ENCODE results near the gene PSME4. TPM values are rescaled to one million over a fixed set of nuclear protein-coding genes. Genes with fewer than 3 reads are reported as not detected.

PSME4 gene
- total RNA-seq, 2 donors from 2014 or later = 90.6 to 116 TPM

DNA sequence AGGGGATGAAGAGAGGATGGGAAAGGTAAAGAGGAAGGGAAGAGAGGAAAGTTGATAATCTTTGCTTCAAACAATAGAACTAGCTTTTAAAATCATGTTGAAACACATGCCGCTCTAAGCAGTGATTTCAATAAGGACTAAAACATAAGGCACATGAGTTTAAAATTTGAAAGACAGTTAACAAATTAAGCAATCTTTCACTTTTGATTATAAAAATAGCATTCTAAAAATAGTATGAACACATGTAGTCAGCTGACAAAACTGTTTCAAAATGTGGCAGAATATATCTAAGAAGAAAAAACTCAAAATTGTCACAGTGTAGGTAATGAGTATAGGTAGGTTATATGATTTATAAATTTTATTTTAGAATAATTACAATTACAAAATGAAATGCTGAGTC, 25.3 kb downstream of the PSME4 start:
- Mint-ChIP-seq H3K27ac (no peak overlapping the region), H3K4me1 (no peaks in the 10 kb centered on the region), H3K36me3 (ENCODE audit: low read depth) (peaks cover 50% of the 10 kb centered on the region), H3K4me3 (no peak overlapping the region), H3K9me3 (no peaks in the 10 kb centered on the region), H3K27me3 (ENCODE audit: insufficient read depth) (no peaks in the 10 kb centered on the region)
- Histone ChIP-seq H3K27me3 (ENCODE audit: control insufficient read depth, insufficient read depth, low read length, poor library complexity, severe bottlenecking) (no peaks in the 10 kb centered on the region), H3K36me3 (ENCODE audit: control insufficient read depth, insufficient read depth, low read length) (peaks cover 88% of the 10 kb centered on the region), H3K4me3 (ENCODE audit: low read length) (no peak overlapping the region), H3K9me3 (ENCODE audit: control insufficient read depth, low read length) (no peaks in the 10 kb centered on the region), H3K4me1 (ENCODE audit: control insufficient read depth, insufficient read depth, low read length) (no peaks in the 10 kb centered on the region), H3K27ac (ENCODE audit: low read depth, low read length) (no peak overlapping the region), H3K9ac (ENCODE audit: extremely low read depth, low read length, poor library complexity, severe bottlenecking) (no peak overlapping the region)
- WGBS, 2 experiments (ENCODE audit: insufficient coverage in 1 of 2, insufficient read length in 1 of 2) = 94% methylated on average over 1 of the region's 1 CpG; no CpG with 5 or more reads in 1 of the 2 experiments
- no peak for DNase-seq
- TF ChIP-seq, protein P1, sequence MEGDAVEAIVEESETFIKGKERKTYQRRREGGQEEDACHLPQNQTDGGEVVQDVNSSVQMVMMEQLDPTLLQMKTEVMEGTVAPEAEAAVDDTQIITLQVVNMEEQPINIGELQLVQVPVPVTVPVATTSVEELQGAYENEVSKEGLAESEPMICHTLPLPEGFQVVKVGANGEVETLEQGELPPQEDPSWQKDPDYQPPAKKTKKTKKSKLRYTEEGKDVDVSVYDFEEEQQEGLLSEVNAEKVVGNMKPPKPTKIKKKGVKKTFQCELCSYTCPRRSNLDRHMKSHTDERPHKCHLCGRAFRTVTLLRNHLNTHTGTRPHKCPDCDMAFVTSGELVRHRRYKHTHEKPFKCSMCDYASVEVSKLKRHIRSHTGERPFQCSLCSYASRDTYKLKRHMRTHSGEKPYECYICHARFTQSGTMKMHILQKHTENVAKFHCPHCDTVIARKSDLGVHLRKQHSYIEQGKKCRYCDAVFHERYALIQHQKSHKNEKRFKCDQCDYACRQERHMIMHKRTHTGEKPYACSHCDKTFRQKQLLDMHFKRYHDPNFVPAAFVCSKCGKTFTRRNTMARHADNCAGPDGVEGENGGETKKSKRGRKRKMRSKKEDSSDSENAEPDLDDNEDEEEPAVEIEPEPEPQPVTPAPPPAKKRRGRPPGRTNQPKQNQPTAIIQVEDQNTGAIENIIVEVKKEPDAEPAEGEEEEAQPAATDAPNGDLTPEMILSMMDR (conservative IDR thresholded peaks at IDR 0.05) = no peak

DNA sequence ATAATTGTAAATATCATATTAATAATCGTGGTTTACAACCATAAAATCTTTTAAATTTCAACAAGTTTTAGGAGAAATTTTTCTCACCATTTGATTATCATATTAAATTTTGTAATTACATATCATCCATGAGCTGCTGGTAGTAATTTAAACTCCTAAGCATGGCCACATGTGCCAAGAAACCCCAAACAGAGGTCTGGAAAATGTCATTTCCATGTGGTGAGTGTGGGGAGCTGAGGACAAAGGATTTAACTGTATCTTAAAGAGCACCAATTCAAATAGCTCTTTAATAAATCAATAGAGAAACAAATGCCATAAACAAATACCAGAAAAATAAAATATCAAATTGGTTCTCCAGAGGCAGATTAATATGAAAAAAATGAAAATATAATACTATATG, 26.3 kb downstream of the PSME4 start:
- no peak for DNase-seq
- Histone ChIP-seq H3K4me3 (ENCODE audit: low read length) (no peak overlapping the region), H3K9me3 (ENCODE audit: control insufficient read depth, low read length) (no peaks in the 10 kb centered on the region), H3K27ac (ENCODE audit: low read depth, low read length) (no peak overlapping the region), H3K9ac (ENCODE audit: extremely low read depth, low read length, poor library complexity, severe bottlenecking) (no peak overlapping the region), H3K4me1 (ENCODE audit: control insufficient read depth, insufficient read depth, low read length) (no peaks in the 10 kb centered on the region), H3K27me3 (ENCODE audit: control insufficient read depth, insufficient read depth, low read length, poor library complexity, severe bottlenecking) (no peaks in the 10 kb centered on the region), H3K36me3 (ENCODE audit: control insufficient read depth, insufficient read depth, low read length) (peaks cover 92% of the 10 kb centered on the region)
- no CpG with 5 or more reads among the region's 1 CpG for whole genome bisulfite sequencing, 2 experiments (ENCODE audit: insufficient coverage in 1 of 2, insufficient read length in 1 of 2)
- Mint-ChIP-seq H3K4me1 (no peaks in the 10 kb centered on the region), H3K27ac (no peak overlapping the region), H3K27me3 (ENCODE audit: insufficient read depth) (no peaks in the 10 kb centered on the region), H3K9me3 (no peaks in the 10 kb centered on the region), H3K4me3 (no peak overlapping the region), H3K36me3 (ENCODE audit: low read depth) (peaks cover 52% of the 10 kb centered on the region)
- TF ChIP-seq, protein P1 (conservative IDR thresholded peaks at IDR 0.05) = no peak

DNA sequence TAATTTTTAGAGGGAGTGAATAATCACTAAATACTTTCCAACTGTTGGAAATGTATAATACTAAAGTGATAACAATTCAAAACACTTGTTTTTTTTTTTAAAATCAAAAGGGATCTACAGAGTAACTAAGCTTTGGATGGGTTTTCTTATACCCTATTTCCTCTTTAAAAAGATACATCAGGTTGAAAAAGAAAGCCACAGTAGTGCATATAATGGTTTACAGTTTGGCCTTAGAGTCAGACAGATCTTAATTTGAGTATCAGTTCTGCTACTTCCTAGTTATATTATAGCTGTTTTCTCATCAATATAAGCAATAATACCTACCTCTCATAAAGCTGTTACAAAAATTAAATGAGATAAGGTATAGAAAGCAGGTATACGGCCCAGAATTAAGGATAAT, 28.5 kb downstream of the PSME4 start:
- Histone ChIP-seq H3K9me3 (ENCODE audit: control insufficient read depth, low read length) (no peaks in the 10 kb centered on the region), H3K27me3 (ENCODE audit: control insufficient read depth, insufficient read depth, low read length, poor library complexity, severe bottlenecking) (no peaks in the 10 kb centered on the region), H3K4me1 (ENCODE audit: control insufficient read depth, insufficient read depth, low read length) (no peaks in the 10 kb centered on the region), H3K4me3 (ENCODE audit: low read length) (no peak overlapping the region), H3K36me3 (ENCODE audit: control insufficient read depth, insufficient read depth, low read length) (peaks cover 94% of the 10 kb centered on the region), H3K9ac (ENCODE audit: extremely low read depth, low read length, poor library complexity, severe bottlenecking) (no peak overlapping the region), H3K27ac (ENCODE audit: low read depth, low read length) (no peak overlapping the region)
- TF ChIP-seq, protein P1 (conservative IDR thresholded peaks at IDR 0.05) = no peak
- H3K9me3 Mint-ChIP-seq = no peaks in the 10 kb centered on the region
- no peaks in the 10 kb centered on the region for H3K4me1 Mint-ChIP-seq
- no peak for DNase-seq
- H3K27ac Mint-ChIP-seq = no peak overlapping the region
- WGBS, 2 experiments (ENCODE audit: insufficient coverage in 1 of 2, insufficient read length in 1 of 2) = no CpG with 5 or more reads among the region's 1 CpG
- H3K27me3 Mint-ChIP-seq (ENCODE audit: insufficient read depth) = no peaks in the 10 kb centered on the region
- H3K36me3 Mint-ChIP-seq (ENCODE audit: low read depth) = peaks cover 44% of the 10 kb centered on the region
- H3K4me3 Mint-ChIP-seq = no peak overlapping the region
